Kidney epithelial cell (primary cell): ENCODE data around the gene R3HCC1L. TPM values are rescaled to one million over a fixed set of nuclear protein-coding genes. Genes with fewer than 3 reads are reported as not detected.

Experiments used
- DNase-seq: peaks from one replicate; pipeline ENCODE4 v3.0.0-alpha.2; 2010; ENCODE audit warnings: low read depth
- H3K27me3 ChIP-seq: 2 replicates; pipeline ENCODE4 v1.6.0; 2011; ENCODE audit warnings: low read length; ENCODE audit not compliant: control insufficient read depth, insufficient read depth
- H3K36me3 ChIP-seq: 2 replicates; pipeline ENCODE4 v1.5.1; 2011; ENCODE audit warnings: low read length; ENCODE audit not compliant: control insufficient read depth, insufficient read depth
- H3K4me3 ChIP-seq: 2 replicates; pipeline ENCODE4 v1.5.1; 2011; ENCODE audit warnings: low read depth, mild to moderate bottlenecking, control low read depth, low read length
- CTCF ChIP-seq: IDR thresholded peaks from 2 replicates; pipeline ENCODE4 v1.5.1; 2011; ENCODE audit warnings: mild to moderate bottlenecking, moderate library complexity, low read length, control low read depth, inconsistent platforms; ENCODE audit not compliant: insufficient read depth, poor library complexity, severe bottlenecking
- total RNA-seq: library from RNA; depleted of rRNA; stranded (reverse); fragments of >200 nt; gene quantifications from 2 replicates; pipeline ENCODE4 v1.2.3, GENCODE V29; 2015

Gene R3HCC1L
- total RNA-seq, 1 donor from 2014 or later: 10.7 TPM

- no peaks in the 10 kb centered on the region for H3K36me3 ChIP-seq
- no peak overlapping the region for H3K4me3 ChIP-seq
- no peak for TF ChIP-seq CTCF
- DNase-seq: no peak
- no peaks in the 10 kb centered on the region for H3K27me3 ChIP-seq
Measured at GRCh38 chr10:98257961-98258360, 123.5 kb downstream of the R3HCC1L start.

- Histone ChIP-seq H3K27me3 (no peaks in the 10 kb centered on the region), H3K36me3 (no peaks in the 10 kb centered on the region), H3K4me3 (no peak overlapping the region)
- TF ChIP-seq CTCF: no peak
- DNase-seq: no peak
Measured at GRCh38 chr10:98258683-98259454, 124.4 kb downstream of the R3HCC1L start.

GRCh38 chr10:98259606-98260315, 125.3 kb downstream of the R3HCC1L start:
- no peak for DNase-seq
- Histone ChIP-seq H3K36me3 (no peaks in the 10 kb centered on the region), H3K4me3 (no peak overlapping the region), H3K27me3 (no peaks in the 10 kb centered on the region)
- no peak for TF ChIP-seq CTCF

GRCh38 chr10:98260350-98260749, 125.9 kb downstream of the R3HCC1L start:
- no peak for DNase-seq
- H3K27me3 ChIP-seq: no peaks in the 10 kb centered on the region
- H3K4me3 ChIP-seq: no peak overlapping the region

GRCh38 chr10:98260752-98261151, 126.3 kb downstream of the R3HCC1L start:
- DNase-seq: no peak
- no peak overlapping the region for H3K4me3 ChIP-seq
- H3K36me3 ChIP-seq: no peaks in the 10 kb centered on the region
- no peak for TF ChIP-seq CTCF
- no peaks in the 10 kb centered on the region for H3K27me3 ChIP-seq

More at GRCh38 chr10:98260350-98260749, 125.9 kb downstream of the R3HCC1L start:
- no peaks in the 10 kb centered on the region for H3K36me3 ChIP-seq
- no peak for TF ChIP-seq CTCF
